GM12864 (cell line): Measurements from ENCODE around the gene INSYN1.
"Not testable (repeated sequence)": the region's sequence is repeated elsewhere in the genome, so short reads cannot be mapped to it uniquely, and the experiment has no call there.

Experiments used
- DNase-seq: peaks from one replicate; pipeline ENCODE4 v3.0.0-alpha.2; 2011; ENCODE audit warnings: low read depth
- H3K4me3 ChIP-seq: 2 replicates; pipeline ENCODE4 v1.5.1; 2011; ENCODE audit warnings: mild to moderate bottlenecking, low read depth, low read length, control low read depth
- TF ChIP-seq, protein P1 (sequence below): IDR thresholded peaks from 2 replicates; pipeline ENCODE4 v1.5.1; 2011; ENCODE audit warnings: low read depth, mild to moderate bottlenecking, moderate library complexity, low read length, control low read depth, inconsistent platforms; ENCODE audit errors: missing control alignments

The INSYN1 gene

GRCh38 chr15:73794443-73795133 lies 41.4 kb upstream of the INSYN1 start:
- TF ChIP-seq, protein P1, sequence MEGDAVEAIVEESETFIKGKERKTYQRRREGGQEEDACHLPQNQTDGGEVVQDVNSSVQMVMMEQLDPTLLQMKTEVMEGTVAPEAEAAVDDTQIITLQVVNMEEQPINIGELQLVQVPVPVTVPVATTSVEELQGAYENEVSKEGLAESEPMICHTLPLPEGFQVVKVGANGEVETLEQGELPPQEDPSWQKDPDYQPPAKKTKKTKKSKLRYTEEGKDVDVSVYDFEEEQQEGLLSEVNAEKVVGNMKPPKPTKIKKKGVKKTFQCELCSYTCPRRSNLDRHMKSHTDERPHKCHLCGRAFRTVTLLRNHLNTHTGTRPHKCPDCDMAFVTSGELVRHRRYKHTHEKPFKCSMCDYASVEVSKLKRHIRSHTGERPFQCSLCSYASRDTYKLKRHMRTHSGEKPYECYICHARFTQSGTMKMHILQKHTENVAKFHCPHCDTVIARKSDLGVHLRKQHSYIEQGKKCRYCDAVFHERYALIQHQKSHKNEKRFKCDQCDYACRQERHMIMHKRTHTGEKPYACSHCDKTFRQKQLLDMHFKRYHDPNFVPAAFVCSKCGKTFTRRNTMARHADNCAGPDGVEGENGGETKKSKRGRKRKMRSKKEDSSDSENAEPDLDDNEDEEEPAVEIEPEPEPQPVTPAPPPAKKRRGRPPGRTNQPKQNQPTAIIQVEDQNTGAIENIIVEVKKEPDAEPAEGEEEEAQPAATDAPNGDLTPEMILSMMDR = no peak
- no peak for DNase-seq
- H3K4me3 ChIP-seq = no peak overlapping the region

- H3K4me3 ChIP-seq, DNase-seq: not testable (repeated sequence)
These were observed 39.9 kb upstream of the INSYN1 start for GRCh38 chr15:73792899-73793541.

DNA sequence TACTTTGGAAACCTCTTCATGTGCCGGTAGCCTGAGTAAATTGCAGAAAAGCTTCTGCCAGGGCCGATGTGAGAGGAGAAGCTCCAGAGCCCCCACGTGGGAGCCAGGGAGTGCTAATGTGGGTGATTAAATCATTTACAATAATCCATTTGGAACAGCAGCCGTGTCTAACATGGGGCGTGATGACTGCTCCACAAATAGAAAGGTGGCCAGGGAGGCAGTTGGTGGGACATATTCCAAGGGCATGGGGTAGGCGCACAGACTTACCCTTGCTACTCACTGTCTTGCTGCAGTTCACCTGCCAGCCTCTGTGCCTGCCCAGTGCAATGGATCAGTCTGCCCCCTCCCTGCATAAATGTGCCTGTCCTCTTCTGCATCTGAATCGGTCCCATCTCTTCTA lies 39.3 kb upstream of the INSYN1 start:
- DNase-seq = no peak
- TF ChIP-seq, protein P1 = no peak
- no peak overlapping the region for H3K4me3 ChIP-seq

- no peak overlapping the region for H3K4me3 ChIP-seq
- TF ChIP-seq, protein P1 = no peak
- no peak for DNase-seq
These were observed 36.5 kb upstream of the INSYN1 start for GRCh38 chr15:73789521-73790240.

DNA sequence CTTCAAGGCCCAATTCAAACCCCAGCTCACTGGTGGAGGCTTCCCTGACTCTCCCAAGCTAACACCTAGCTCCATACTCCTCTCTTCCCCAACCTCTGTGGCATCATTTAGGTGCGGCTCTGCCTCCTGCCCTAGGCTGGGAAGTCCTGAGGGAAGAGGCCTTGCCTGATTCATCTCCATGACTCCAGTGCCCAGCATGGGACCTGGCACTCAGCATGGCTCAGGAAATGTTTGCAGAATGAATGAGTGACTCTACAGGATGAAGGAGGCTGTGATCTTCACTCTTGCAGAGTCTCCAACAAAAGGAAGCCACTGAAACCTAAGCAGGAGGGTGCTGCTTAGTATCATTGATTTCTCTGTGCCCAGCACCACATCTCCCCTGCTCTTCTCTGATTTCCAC lies 34.5 kb upstream of the INSYN1 start:
- H3K4me3 ChIP-seq = no peak overlapping the region
- TF ChIP-seq, protein P1 = no peak
- DNase-seq = no peak

- H3K4me3 ChIP-seq = no peak overlapping the region
These were observed 33.4 kb upstream of the INSYN1 start for GRCh38 chr15:73786538-73786937.

DNA sequence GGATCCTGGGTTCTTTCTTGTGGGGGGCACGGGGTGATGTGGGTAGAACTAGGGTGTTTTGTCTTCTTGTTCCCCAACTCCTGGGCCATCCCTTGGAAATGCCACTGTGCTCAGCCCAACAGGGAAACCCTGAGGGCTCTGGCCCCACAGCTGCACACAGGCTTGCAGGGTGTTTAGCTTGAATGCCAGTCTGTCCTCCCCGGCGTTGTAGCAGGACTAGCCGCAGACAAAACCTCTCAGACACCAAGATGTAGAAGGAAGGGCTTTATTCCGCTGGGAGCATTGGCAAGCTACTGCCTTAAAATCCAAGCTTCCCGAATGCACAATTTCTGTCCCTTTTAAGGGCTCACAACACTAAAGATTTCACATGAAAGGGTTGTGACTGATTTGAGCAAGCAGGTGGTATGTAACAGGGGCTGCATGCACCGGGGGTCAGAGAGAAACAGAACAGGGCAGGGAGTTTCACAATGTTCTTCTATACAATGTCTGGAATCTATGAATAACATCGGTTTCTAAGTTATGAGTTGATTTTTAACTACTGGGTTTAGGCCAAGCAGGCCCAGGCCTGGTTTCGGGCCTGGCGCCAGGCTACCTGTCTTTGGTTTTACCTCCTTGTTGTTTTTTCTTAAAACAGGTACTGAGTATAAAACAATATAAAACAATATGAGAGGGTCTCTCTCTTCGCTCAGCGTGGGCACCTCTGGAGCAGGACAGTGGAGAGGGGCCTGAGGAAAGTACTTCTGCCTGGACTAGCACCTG lies 32.3 kb upstream of the INSYN1 start:
- not testable (repeated sequence) for H3K4me3 ChIP-seq, DNase-seq

More at GRCh38 chr15:73786538-73786937, 33.4 kb upstream of the INSYN1 start:
- DNase-seq = no peak
- TF ChIP-seq, protein P1 = no peak
